ENCODE measurements around the gene PIK3C2G. TPM values are rescaled to one million over a fixed set of nuclear protein-coding genes. Genes with fewer than 3 reads are reported as not detected.

The PIK3C2G gene, protein sequence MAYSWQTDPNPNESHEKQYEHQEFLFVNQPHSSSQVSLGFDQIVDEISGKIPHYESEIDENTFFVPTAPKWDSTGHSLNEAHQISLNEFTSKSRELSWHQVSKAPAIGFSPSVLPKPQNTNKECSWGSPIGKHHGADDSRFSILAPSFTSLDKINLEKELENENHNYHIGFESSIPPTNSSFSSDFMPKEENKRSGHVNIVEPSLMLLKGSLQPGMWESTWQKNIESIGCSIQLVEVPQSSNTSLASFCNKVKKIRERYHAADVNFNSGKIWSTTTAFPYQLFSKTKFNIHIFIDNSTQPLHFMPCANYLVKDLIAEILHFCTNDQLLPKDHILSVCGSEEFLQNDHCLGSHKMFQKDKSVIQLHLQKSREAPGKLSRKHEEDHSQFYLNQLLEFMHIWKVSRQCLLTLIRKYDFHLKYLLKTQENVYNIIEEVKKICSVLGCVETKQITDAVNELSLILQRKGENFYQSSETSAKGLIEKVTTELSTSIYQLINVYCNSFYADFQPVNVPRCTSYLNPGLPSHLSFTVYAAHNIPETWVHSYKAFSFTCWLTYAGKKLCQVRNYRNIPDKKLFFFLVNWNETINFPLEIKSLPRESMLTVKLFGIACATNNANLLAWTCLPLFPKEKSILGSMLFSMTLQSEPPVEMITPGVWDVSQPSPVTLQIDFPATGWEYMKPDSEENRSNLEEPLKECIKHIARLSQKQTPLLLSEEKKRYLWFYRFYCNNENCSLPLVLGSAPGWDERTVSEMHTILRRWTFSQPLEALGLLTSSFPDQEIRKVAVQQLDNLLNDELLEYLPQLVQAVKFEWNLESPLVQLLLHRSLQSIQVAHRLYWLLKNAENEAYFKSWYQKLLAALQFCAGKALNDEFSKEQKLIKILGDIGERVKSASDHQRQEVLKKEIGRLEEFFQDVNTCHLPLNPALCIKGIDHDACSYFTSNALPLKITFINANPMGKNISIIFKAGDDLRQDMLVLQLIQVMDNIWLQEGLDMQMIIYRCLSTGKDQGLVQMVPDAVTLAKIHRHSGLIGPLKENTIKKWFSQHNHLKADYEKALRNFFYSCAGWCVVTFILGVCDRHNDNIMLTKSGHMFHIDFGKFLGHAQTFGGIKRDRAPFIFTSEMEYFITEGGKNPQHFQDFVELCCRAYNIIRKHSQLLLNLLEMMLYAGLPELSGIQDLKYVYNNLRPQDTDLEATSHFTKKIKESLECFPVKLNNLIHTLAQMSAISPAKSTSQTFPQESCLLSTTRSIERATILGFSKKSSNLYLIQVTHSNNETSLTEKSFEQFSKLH (N-terminal part only)
- not detected in 2 replicates for total RNA-seq

DNA sequence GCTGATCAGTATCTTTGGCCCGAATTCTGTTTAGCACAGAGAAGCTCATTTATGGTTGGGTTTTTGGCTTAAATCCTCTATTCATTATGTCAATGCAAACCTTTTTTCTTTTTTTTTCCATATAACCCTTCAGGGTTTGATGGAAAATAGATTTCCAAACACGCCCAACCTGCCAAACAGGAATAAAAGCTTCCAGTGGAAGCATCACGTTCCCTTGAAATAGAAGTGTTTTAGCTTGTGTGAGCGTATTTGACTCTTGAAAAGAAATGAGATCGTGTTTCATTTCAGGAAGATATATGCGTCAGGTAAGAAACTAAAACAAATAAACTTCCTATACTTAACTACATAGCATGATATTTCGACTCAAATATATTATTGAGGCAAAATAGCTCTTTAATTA, at the start of gene PIK3C2G:
PIK3C2G (plus strand) TSS at position 246 of the 400 bp plus-strand sequence. CDS start 20,564 bp downstream, outside the sequence.

Other genes starting within 250 kb of the PIK3C2G start
- gene RERGL, start 171.3 kb upstream of the PIK3C2G start, total RNA-seq = 1.2 and 3.1 TPM in 2 replicates